ENCODE data around the gene UROS. TPM values are rescaled to one million over a fixed set of nuclear protein-coding genes. Genes with fewer than 3 reads are reported as not detected.

The UROS gene
- total and polyA plus RNA-seq, 10 donors = 30.3 to 43.8 (median 39.2) TPM

GRCh38 chr10:125866421-125867029, 43.5 kb upstream of the UROS start:
- Histone ChIP-seq H3K9me3 (no peaks in the 10 kb centered on the region), H3K27ac (no peak overlapping the region), H3K4me3 (no peak overlapping the region), H3K4me1 (no peaks in the 10 kb centered on the region), H3K36me3 (peaks cover 0 to 40% (median 16%) of the 10 kb centered on the region in 6 donors), H3K27me3 (replicated peaks in 1 of 7) (no peaks in the 10 kb centered on the region)
- intact Hi-C loops (cut with DNase I; ENCODE audit: low total_unique reads) = no loop called here
- WGBS, 5 donors = 93 to 98% (median 94%) methylated on average over 7 of the region's 7 CpGs
- DNase-seq = no peak
- TF ChIP-seq POLR2AphosphoS5 (IDR thresholded peaks at IDR 0.05) (no peak), CTCF (IDR thresholded peaks at IDR 0.05 in 8 of 11, conservative IDR thresholded peaks at IDR 0.05 in 3 of 11) (no peak), POLR2A (IDR thresholded peaks at IDR 0.05) (no peak)

GRCh38 chr10:125865120-125865519, 42.1 kb upstream of the UROS start:
- Histone ChIP-seq H3K27ac (no peak overlapping the region), H3K27me3 (replicated peaks in 1 of 7) (no peaks in the 10 kb centered on the region), H3K36me3 (peaks cover 0 to 46% (median 18%) of the 10 kb centered on the region in 6 donors), H3K4me1 (no peaks in the 10 kb centered on the region), H3K4me3 (no peak overlapping the region), H3K9me3 (no peaks in the 10 kb centered on the region)
- TF ChIP-seq POLR2A (IDR thresholded peaks at IDR 0.05) (no peak), CTCF (IDR thresholded peaks at IDR 0.05 in 8 of 11, conservative IDR thresholded peaks at IDR 0.05 in 3 of 11) (no peak), POLR2AphosphoS5 (IDR thresholded peaks at IDR 0.05) (no peak)
- 85 to 92% (median 89%) methylated on average over 3 of the region's 3 CpGs for WGBS, 5 donors
- intact Hi-C loops (cut with DNase I; ENCODE audit: low total_unique reads) = no loop called here
- no peak for DNase-seq

GRCh38 chr10:125859128-125859817, 36.2 kb upstream of the UROS start:
- H3K27ac ChIP-seq = no peak overlapping the region
- no peak for DNase-seq

More at GRCh38 chr10:125859128-125859817, 36.2 kb upstream of the UROS start:
- Histone ChIP-seq H3K27me3 (replicated peaks in 1 of 7) (no peaks in the 10 kb centered on the region), H3K36me3 (peaks cover 0 to 65% (median 10%) of the 10 kb centered on the region in 6 donors), H3K9me3 (no peaks in the 10 kb centered on the region), H3K4me1 (no peaks in the 10 kb centered on the region), H3K4me3 (no peak overlapping the region)
- TF ChIP-seq CTCF (IDR thresholded peaks at IDR 0.05 in 8 of 11, conservative IDR thresholded peaks at IDR 0.05 in 3 of 11) (no peak), POLR2AphosphoS5 (IDR thresholded peaks at IDR 0.05) (no peak), POLR2A (IDR thresholded peaks at IDR 0.05) (no peak)
- WGBS, 5 donors = 89 to 97% (median 92%) methylated on average over 4 of the region's 4 CpGs
- intact Hi-C loops (cut with DNase I; ENCODE audit: low total_unique reads) = no loop called here

All from spleen (tissue), 11 donors.